Kidney epithelial cell (primary cell): ENCODE results near the gene OR7G1. TPM values are rescaled to one million over a fixed set of nuclear protein-coding genes. Genes with fewer than 3 reads are reported as not detected.

Source experiments
- DNase-seq: peaks from one replicate; pipeline ENCODE4 v3.0.0-alpha.2; 2010; ENCODE audit warnings: low read depth
- H3K27me3 ChIP-seq: 2 replicates; pipeline ENCODE4 v1.6.0; 2011; ENCODE audit warnings: low read length; ENCODE audit not compliant: control insufficient read depth, insufficient read depth
- H3K36me3 ChIP-seq: 2 replicates; pipeline ENCODE4 v1.5.1; 2011; ENCODE audit warnings: low read length; ENCODE audit not compliant: control insufficient read depth, insufficient read depth
- H3K4me3 ChIP-seq: 2 replicates; pipeline ENCODE4 v1.5.1; 2011; ENCODE audit warnings: low read depth, mild to moderate bottlenecking, control low read depth, low read length
- total RNA-seq: library from RNA; depleted of rRNA; stranded (reverse); fragments of >200 nt; gene quantifications from 2 replicates; pipeline ENCODE4 v1.2.3, GENCODE V29; 2015
- TF ChIP-seq, protein P1 (sequence below): IDR thresholded peaks from 2 replicates; pipeline ENCODE4 v1.5.1; 2011; ENCODE audit warnings: mild to moderate bottlenecking, moderate library complexity, low read length, control low read depth, inconsistent platforms; ENCODE audit not compliant: insufficient read depth, poor library complexity, severe bottlenecking

The OR7G1 gene
- total RNA-seq, 1 donor from 2014 or later: not detected

DNA sequence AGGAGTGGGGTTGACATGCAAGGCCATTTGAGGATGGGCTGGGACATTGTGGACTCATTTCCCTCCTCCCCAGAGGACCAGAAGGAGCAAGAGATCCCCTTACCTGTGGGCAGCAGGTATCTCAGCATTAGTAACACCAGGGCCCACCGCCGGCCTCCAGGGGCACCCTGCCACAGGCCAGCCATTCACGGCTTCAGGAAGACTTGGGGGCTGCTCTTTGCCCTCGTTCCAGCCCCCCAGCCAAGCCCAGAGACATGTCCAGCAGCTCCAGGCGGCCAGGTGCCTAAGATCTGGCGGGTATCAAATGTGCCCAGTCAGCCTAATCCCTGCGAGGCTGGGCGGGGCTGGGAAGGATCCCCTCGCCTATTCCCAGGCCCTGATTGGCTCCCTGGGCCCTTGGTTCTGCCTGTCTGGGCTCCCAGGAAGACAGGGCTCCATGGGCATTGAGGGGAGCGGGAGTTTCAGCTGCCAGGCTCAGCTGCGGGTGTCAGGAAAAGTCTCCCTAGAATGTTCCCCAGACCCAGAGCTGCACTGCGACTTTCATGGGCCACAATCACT is 50.0 kb downstream of the OR7G1 start:
- H3K4me3 ChIP-seq: no peak overlapping the region
- TF ChIP-seq, protein P1, sequence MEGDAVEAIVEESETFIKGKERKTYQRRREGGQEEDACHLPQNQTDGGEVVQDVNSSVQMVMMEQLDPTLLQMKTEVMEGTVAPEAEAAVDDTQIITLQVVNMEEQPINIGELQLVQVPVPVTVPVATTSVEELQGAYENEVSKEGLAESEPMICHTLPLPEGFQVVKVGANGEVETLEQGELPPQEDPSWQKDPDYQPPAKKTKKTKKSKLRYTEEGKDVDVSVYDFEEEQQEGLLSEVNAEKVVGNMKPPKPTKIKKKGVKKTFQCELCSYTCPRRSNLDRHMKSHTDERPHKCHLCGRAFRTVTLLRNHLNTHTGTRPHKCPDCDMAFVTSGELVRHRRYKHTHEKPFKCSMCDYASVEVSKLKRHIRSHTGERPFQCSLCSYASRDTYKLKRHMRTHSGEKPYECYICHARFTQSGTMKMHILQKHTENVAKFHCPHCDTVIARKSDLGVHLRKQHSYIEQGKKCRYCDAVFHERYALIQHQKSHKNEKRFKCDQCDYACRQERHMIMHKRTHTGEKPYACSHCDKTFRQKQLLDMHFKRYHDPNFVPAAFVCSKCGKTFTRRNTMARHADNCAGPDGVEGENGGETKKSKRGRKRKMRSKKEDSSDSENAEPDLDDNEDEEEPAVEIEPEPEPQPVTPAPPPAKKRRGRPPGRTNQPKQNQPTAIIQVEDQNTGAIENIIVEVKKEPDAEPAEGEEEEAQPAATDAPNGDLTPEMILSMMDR: no peak
- no peaks in the 10 kb centered on the region for H3K36me3 ChIP-seq
- no peak for DNase-seq
- no peaks in the 10 kb centered on the region for H3K27me3 ChIP-seq

Other genes starting within 250 kb of the OR7G1 start
- gene MUC16, start 105.4 kb downstream of the OR7G1 start, total RNA-seq: 0.34 and 0.50 TPM in 2 replicates
- gene OR1M1, start 28.7 kb downstream of the OR7G1 start, total RNA-seq: not detected in 2 replicates
- gene OR7G2, start 8.3 kb downstream of the OR7G1 start, total RNA-seq: not detected in 2 replicates
- gene OR7G3, start 11.2 kb upstream of the OR7G1 start, total RNA-seq: not detected in 2 replicates
- 21.3 and 22.9 TPM in 2 replicates for gene ZNF317, start 24.6 kb upstream of the OR7G1 start, total RNA-seq
- 0.41 TPM in 1 of 2 replicates, not detected in the other for gene OR7D2, start 63.2 kb upstream of the OR7G1 start, total RNA-seq
- gene OR7D4, start 103.8 kb upstream of the OR7G1 start, total RNA-seq: not detected in 2 replicates
- gene OR7E24, start 135.2 kb upstream of the OR7G1 start, total RNA-seq: not detected in 2 replicates
- gene ZNF699, start 194.1 kb upstream of the OR7G1 start, total RNA-seq: 17.5 and 23.7 TPM in 2 replicates
- gene ZNF559, start 208.4 kb upstream of the OR7G1 start, total RNA-seq: 8.2 and 10.9 TPM in 2 replicates
- gene ZNF177, start 247.2 kb upstream of the OR7G1 start, total RNA-seq: 1.4 and 3.9 TPM in 2 replicates